Stimulated activated naive CD8-positive, alpha-beta T cell treated with anti-CD3 and anti-CD28 coated beads, Interleukin-15, Interleukin-2, amounts not matched to agents 100 ng/mL and 50 ng/mL, for 24 hours (primary cell): ENCODE data around the gene BRSK2.
"Not testable (repeated sequence)": the region's sequence is repeated elsewhere in the genome, so short reads cannot be mapped to it uniquely, and the experiment has no call there.

Experiments used
- H3K27ac Mint-ChIP-seq: one replicate; pipeline ENCODE4 v1.8.0; 2021; ENCODE audit warnings: mild to moderate bottlenecking, mixed read lengths
- H3K27me3 Mint-ChIP-seq: one replicate; pipeline ENCODE4 v1.8.0; 2021; ENCODE audit warnings: mixed read lengths
- H3K36me3 Mint-ChIP-seq: one replicate; pipeline ENCODE4 v1.8.0; 2021; ENCODE audit warnings: low read depth, mixed read lengths
- H3K4me1 Mint-ChIP-seq: one replicate; pipeline ENCODE4 v1.8.0; 2021; ENCODE audit warnings: low read depth, mixed read lengths
- H3K4me3 Mint-ChIP-seq: one replicate; pipeline ENCODE4 v1.8.0; 2021; ENCODE audit warnings: mild to moderate bottlenecking, mixed read lengths
- H3K9me3 Mint-ChIP-seq: one replicate; pipeline ENCODE4 v1.8.0; 2021; ENCODE audit warnings: mixed read lengths

Gene BRSK2

GRCh38 chr11:1502954-1503707 is 113.4 kb downstream of the BRSK2 start:
- H3K36me3 Mint-ChIP-seq = peaks cover 15% of the 10 kb centered on the region
- no peak overlapping the region for H3K4me3 Mint-ChIP-seq
- no peaks in the 10 kb centered on the region for H3K27me3 Mint-ChIP-seq
- H3K4me1 Mint-ChIP-seq = peaks cover 11% of the 10 kb centered on the region
- peaks cover 4% of the 10 kb centered on the region for H3K9me3 Mint-ChIP-seq
- no peak overlapping the region for H3K27ac Mint-ChIP-seq

GRCh38 chr11:1503708-1504104 is 114.0 kb downstream of the BRSK2 start:
- no peak overlapping the region for H3K4me3 Mint-ChIP-seq
- H3K4me1 Mint-ChIP-seq = peaks cover 5% of the 10 kb centered on the region
- no peak overlapping the region for H3K27ac Mint-ChIP-seq
- H3K9me3 Mint-ChIP-seq = peaks cover 4% of the 10 kb centered on the region
- no peaks in the 10 kb centered on the region for H3K27me3 Mint-ChIP-seq
- H3K36me3 Mint-ChIP-seq = peaks cover 15% of the 10 kb centered on the region

GRCh38 chr11:1504138-1504537 is 114.4 kb downstream of the BRSK2 start:
- Mint-ChIP-seq H3K9me3 (peaks cover under 1% of the 10 kb centered on the region), H3K27me3 (no peaks in the 10 kb centered on the region), H3K36me3 (peaks cover 10% of the 10 kb centered on the region), H3K27ac (no peak overlapping the region), H3K4me3 (no peak overlapping the region), H3K4me1 (peaks cover 1% of the 10 kb centered on the region)

GRCh38 chr11:1504581-1505290 is 115.0 kb downstream of the BRSK2 start:
- no peaks in the 10 kb centered on the region for H3K9me3 Mint-ChIP-seq
- H3K36me3 Mint-ChIP-seq = peaks cover 9% of the 10 kb centered on the region
- H3K4me1 Mint-ChIP-seq = peaks cover 6% of the 10 kb centered on the region
- H3K4me3 Mint-ChIP-seq = no peak overlapping the region
- H3K27me3 Mint-ChIP-seq = no peaks in the 10 kb centered on the region
- no peak overlapping the region for H3K27ac Mint-ChIP-seq

- no peak overlapping the region for H3K27ac Mint-ChIP-seq
- peaks cover 5% of the 10 kb centered on the region for H3K36me3 Mint-ChIP-seq
- H3K4me3 Mint-ChIP-seq = no peak overlapping the region
- no peaks in the 10 kb centered on the region for H3K27me3 Mint-ChIP-seq
- H3K4me1 Mint-ChIP-seq = peaks cover 7% of the 10 kb centered on the region
- no peaks in the 10 kb centered on the region for H3K9me3 Mint-ChIP-seq
These were observed 115.7 kb downstream of the BRSK2 start for GRCh38 chr11:1505480-1505879.

GRCh38 chr11:1506981-1507380 is 117.2 kb downstream of the BRSK2 start:
- peaks cover 14% of the 10 kb centered on the region for H3K4me1 Mint-ChIP-seq
- no peak overlapping the region for H3K27ac Mint-ChIP-seq
- H3K4me3 Mint-ChIP-seq = no peak overlapping the region
- H3K36me3 Mint-ChIP-seq = no peaks in the 10 kb centered on the region
- H3K9me3 Mint-ChIP-seq = no peaks in the 10 kb centered on the region
- H3K27me3 Mint-ChIP-seq = no peaks in the 10 kb centered on the region

GRCh38 chr11:1507381-1508140 is 117.8 kb downstream of the BRSK2 start:
- no peaks in the 10 kb centered on the region for H3K36me3 Mint-ChIP-seq
- no peak overlapping the region for H3K27ac Mint-ChIP-seq
- H3K9me3 Mint-ChIP-seq = no peaks in the 10 kb centered on the region
- H3K27me3 Mint-ChIP-seq = no peaks in the 10 kb centered on the region
- peaks cover 15% of the 10 kb centered on the region for H3K4me1 Mint-ChIP-seq
- no peak overlapping the region for H3K4me3 Mint-ChIP-seq

GRCh38 chr11:1508491-1508891 is 118.8 kb downstream of the BRSK2 start:
- Mint-ChIP-seq H3K4me1 (peaks cover 18% of the 10 kb centered on the region), H3K4me3 (no peak overlapping the region), H3K9me3 (no peaks in the 10 kb centered on the region), H3K27me3 (no peaks in the 10 kb centered on the region), H3K36me3 (peaks cover 4% of the 10 kb centered on the region), H3K27ac (no peak overlapping the region)

- Mint-ChIP-seq H3K27me3 (no peaks in the 10 kb centered on the region), H3K9me3 (no peaks in the 10 kb centered on the region), H3K4me1 (peaks cover 21% of the 10 kb centered on the region), H3K27ac (no peak overlapping the region), H3K4me3 (no peak overlapping the region), H3K36me3 (peaks cover 4% of the 10 kb centered on the region)
These were observed 119.3 kb downstream of the BRSK2 start for GRCh38 chr11:1508986-1509385.

- Mint-ChIP-seq H3K4me1 (peaks cover 29% of the 10 kb centered on the region), H3K36me3 (peaks cover 4% of the 10 kb centered on the region), H3K27ac (no peak overlapping the region), H3K9me3 (no peaks in the 10 kb centered on the region), H3K27me3 (no peaks in the 10 kb centered on the region), H3K4me3 (no peak overlapping the region)
These were observed 120.0 kb downstream of the BRSK2 start for GRCh38 chr11:1509626-1510255.

GRCh38 chr11:1510351-1510750 is 120.6 kb downstream of the BRSK2 start:
- H3K36me3 Mint-ChIP-seq, H3K27me3 Mint-ChIP-seq, H3K27ac Mint-ChIP-seq, H3K9me3 Mint-ChIP-seq, H3K4me3 Mint-ChIP-seq: not testable (repeated sequence)
- H3K4me1 Mint-ChIP-seq = peaks cover 31% of the 10 kb centered on the region

GRCh38 chr11:1510928-1511327 is 121.2 kb downstream of the BRSK2 start:
- no peaks in the 10 kb centered on the region for H3K9me3 Mint-ChIP-seq
- H3K27me3 Mint-ChIP-seq = no peaks in the 10 kb centered on the region
- peaks cover 4% of the 10 kb centered on the region for H3K36me3 Mint-ChIP-seq
- peaks cover 37% of the 10 kb centered on the region for H3K4me1 Mint-ChIP-seq
- no peak overlapping the region for H3K4me3 Mint-ChIP-seq
- H3K27ac Mint-ChIP-seq = no peak overlapping the region

GRCh38 chr11:1511937-1512496 is 122.3 kb downstream of the BRSK2 start:
- Mint-ChIP-seq H3K27ac (no peak overlapping the region), H3K4me3 (no peak overlapping the region), H3K36me3 (peaks cover 4% of the 10 kb centered on the region), H3K9me3 (no peaks in the 10 kb centered on the region), H3K4me1 (peaks cover 46% of the 10 kb centered on the region), H3K27me3 (no peaks in the 10 kb centered on the region)
